ENCODE measurements around the gene ADAM15.

DNA sequence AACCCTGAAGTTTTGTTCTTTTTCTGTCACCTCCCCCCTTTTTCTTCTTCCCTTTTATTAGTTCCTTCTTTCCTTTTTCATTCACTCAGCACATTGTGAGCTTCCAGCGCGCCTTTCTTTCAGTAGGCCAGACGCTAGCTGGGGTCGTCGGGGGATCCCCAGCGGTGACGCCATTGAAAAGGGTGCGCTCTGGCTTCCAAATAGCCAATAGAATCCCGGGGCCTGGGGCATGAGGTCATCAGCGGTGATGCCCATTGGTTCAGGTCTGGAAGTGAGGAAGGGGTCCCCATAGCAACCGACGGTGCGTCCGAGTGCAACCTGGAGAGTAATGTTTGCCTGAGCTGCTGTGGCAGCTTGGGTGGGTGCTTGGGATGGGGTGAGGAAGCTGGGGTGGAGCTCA lies 20.6 kb downstream of the ADAM15 start:
- TF ChIP-seq, protein P1, sequence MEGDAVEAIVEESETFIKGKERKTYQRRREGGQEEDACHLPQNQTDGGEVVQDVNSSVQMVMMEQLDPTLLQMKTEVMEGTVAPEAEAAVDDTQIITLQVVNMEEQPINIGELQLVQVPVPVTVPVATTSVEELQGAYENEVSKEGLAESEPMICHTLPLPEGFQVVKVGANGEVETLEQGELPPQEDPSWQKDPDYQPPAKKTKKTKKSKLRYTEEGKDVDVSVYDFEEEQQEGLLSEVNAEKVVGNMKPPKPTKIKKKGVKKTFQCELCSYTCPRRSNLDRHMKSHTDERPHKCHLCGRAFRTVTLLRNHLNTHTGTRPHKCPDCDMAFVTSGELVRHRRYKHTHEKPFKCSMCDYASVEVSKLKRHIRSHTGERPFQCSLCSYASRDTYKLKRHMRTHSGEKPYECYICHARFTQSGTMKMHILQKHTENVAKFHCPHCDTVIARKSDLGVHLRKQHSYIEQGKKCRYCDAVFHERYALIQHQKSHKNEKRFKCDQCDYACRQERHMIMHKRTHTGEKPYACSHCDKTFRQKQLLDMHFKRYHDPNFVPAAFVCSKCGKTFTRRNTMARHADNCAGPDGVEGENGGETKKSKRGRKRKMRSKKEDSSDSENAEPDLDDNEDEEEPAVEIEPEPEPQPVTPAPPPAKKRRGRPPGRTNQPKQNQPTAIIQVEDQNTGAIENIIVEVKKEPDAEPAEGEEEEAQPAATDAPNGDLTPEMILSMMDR (IDR thresholded peaks at IDR 0.05), result no peak
- no peak for TF ChIP-seq POLR2A (IDR thresholded peaks at IDR 0.05)
